Tibial artery (tissue), 4 donors: Measurements from ENCODE around the gene PADI2.

ENCODE experiments used
- DNase-seq, 2 donors: peaks; one replicate each; pipeline ENCODE4 v3.0.0-alpha.2; 2019
- H3K27ac ChIP-seq, 2 donors: fragments of 200-600 bp; sonication (generic) in 1 of 2; 1 replicate in 1 of 2; 2 replicates in 1 of 2; pipeline ENCODE4 v1.5.1; 2018 to 2019; ENCODE audit warnings: mild to moderate bottlenecking in 1 of 2
- H3K27me3 ChIP-seq, 2 donors: fragments of 200-600 bp; sonication (generic) in 1 of 2; one replicate each; pipeline versions ENCODE4 v1.5.1 to v1.6.0; 2016 to 2019
- H3K36me3 ChIP-seq, 3 donors: fragments of 200-600 bp; sonication (generic) in 2 of 3; one replicate each; pipeline ENCODE4 v1.5.1; 2016 to 2019; ENCODE audit warnings: mild to moderate bottlenecking in 2 of 3
- H3K4me1 ChIP-seq, 4 donors: fragments of 200-600 bp; sonication (generic) in 2 of 4; 1 replicate in 3 of 4; 2 replicates in 1 of 4; pipeline ENCODE4 v1.5.1; 2016 to 2019
- H3K4me3 ChIP-seq, 2 donors: fragments of 200-600 bp; sonication (generic) in 1 of 2; 1 replicate in 1 of 2; 2 replicates in 1 of 2; pipeline ENCODE4 v1.5.1; 2018 to 2019; ENCODE audit warnings: mild to moderate bottlenecking in 2 of 2
- H3K9me3 ChIP-seq, 3 donors: fragments of 200-600 bp; sonication (generic) in 1 of 3; one replicate each; pipeline ENCODE4 v1.5.1; 2016 to 2019
- CTCF ChIP-seq, 2 experiments: fragments of 200-600 bp in 1 of 2; fragments of 450-650 bp in 1 of 2; IDR thresholded peaks; one replicate each; pipeline ENCODE4 v1.5.1; 2017 to 2019; ENCODE audit warnings: antibody characterized with exemption in 2 of 2, mild to moderate bottlenecking in 1 of 2, moderate library complexity in 1 of 2
- intact Hi-C: fragments of 100-400 bp; cut with DNase I; formaldehyde crosslinking; loops from one replicate; pipeline ENCODE4 v1.15.0; 2023; ENCODE audit warnings: low total_unique reads

The PADI2 gene

GRCh38 chr1:17118268-17118667, 983 bp downstream of the PADI2 start:
- Histone ChIP-seq H3K4me1 (peaks cover 0 to 25% (median 11%) of the 10 kb centered on the region in 4 donors), H3K4me3 (no peak overlapping the region), H3K27me3 (peaks cover 0 to 46% of the 10 kb centered on the region in 2 donors), H3K27ac (no peak overlapping the region), H3K36me3 (no peaks in the 10 kb centered on the region), H3K9me3 (no peaks in the 10 kb centered on the region)
- TF ChIP-seq CTCF (IDR thresholded peaks at IDR 0.05) = no peak
- intact Hi-C loops = no loop called here
- no peak for DNase-seq

GRCh38 chr1:17117451-17118265, 1.6 kb downstream of the PADI2 start:
- peaks cover 0 to 46% of the 10 kb centered on the region in 2 donors for H3K27me3 ChIP-seq
- no peak overlapping the region for H3K4me3 ChIP-seq
- no peaks in the 10 kb centered on the region for H3K9me3 ChIP-seq
- H3K36me3 ChIP-seq = no peaks in the 10 kb centered on the region
- no peak for DNase-seq
- H3K4me1 ChIP-seq = peaks cover 0 to 25% (median 11%) of the 10 kb centered on the region in 4 donors
- no peak for TF ChIP-seq CTCF (IDR thresholded peaks at IDR 0.05)
- no peak overlapping the region for H3K27ac ChIP-seq
- intact Hi-C loops = no loop called here

- H3K27me3 ChIP-seq = peaks cover 0 to 45% of the 10 kb centered on the region in 2 donors
- no peaks in the 10 kb centered on the region for H3K9me3 ChIP-seq
- peaks cover 0 to 25% (median 11%) of the 10 kb centered on the region in 4 donors for H3K4me1 ChIP-seq
- TF ChIP-seq CTCF (IDR thresholded peaks at IDR 0.05) = no peak
- no peak for DNase-seq
- no peak overlapping the region for H3K27ac ChIP-seq
- no peak overlapping the region for H3K4me3 ChIP-seq
- intact Hi-C loops = no loop called here
- no peaks in the 10 kb centered on the region for H3K36me3 ChIP-seq
Observed at GRCh38 chr1:17116643-17117042, 2.6 kb downstream of the PADI2 start.

- Histone ChIP-seq H3K9me3 (no peaks in the 10 kb centered on the region), H3K4me3 (no peak overlapping the region), H3K27me3 (peaks cover 0 to 34% of the 10 kb centered on the region in 2 donors), H3K27ac (no peak overlapping the region), H3K36me3 (no peaks in the 10 kb centered on the region), H3K4me1 (peaks cover 0 to 16% (median 5%) of the 10 kb centered on the region in 4 donors)
- no peak for DNase-seq
- intact Hi-C loops = no loop called here
- no peak for TF ChIP-seq CTCF (IDR thresholded peaks at IDR 0.05)
Observed at GRCh38 chr1:17113963-17114362, 5.3 kb downstream of the PADI2 start.

- Histone ChIP-seq H3K4me1 (peaks cover 0 to 10% (median 0%) of the 10 kb centered on the region in 4 donors), H3K9me3 (no peaks in the 10 kb centered on the region), H3K4me3 (no peak overlapping the region), H3K27me3 (peaks cover 0 to 27% of the 10 kb centered on the region in 2 donors), H3K36me3 (no peaks in the 10 kb centered on the region), H3K27ac (no peak overlapping the region)
- no peak for TF ChIP-seq CTCF (IDR thresholded peaks at IDR 0.05)
- intact Hi-C loops = no loop called here
- no peak for DNase-seq
Observed at GRCh38 chr1:17112496-17113236, 6.6 kb downstream of the PADI2 start.
